Upper lobe of left lung (tissue), 6 donors: ENCODE results near the gene ZC3H4. TPM values are rescaled to one million over a fixed set of nuclear protein-coding genes. Genes with fewer than 3 reads are reported as not detected.

Experiments
- ATAC-seq, 2 donors: fragments of 200-7000 bp; cut with Tn5 transposase; one replicate each; pipeline ENCODE4 v1.9.1; 2022; ENCODE audit warnings: mild to moderate bottlenecking in 2 of 2, moderate library complexity in 2 of 2; ENCODE audit not compliant: low FRiP score in 2 of 2
- DNase-seq, 2 donors: peaks; one replicate each; pipeline ENCODE4 v3.0.0-alpha.2; 2019 to 2020
- H3K27ac ChIP-seq, 4 donors: fragments of 200-600 bp; sonication (generic); one replicate each; pipeline ENCODE4 v1.5.1; 2016 to 2019
- H3K27me3 ChIP-seq, 4 donors: fragments of 200-600 bp; sonication (generic); one replicate each; pipeline ENCODE4 v1.5.1; 2017 to 2019
- H3K36me3 ChIP-seq, 4 donors: fragments of 200-600 bp; sonication (generic); one replicate each; pipeline ENCODE4 v1.5.1; 2016 to 2019
- H3K4me1 ChIP-seq, 4 donors: fragments of 200-600 bp; sonication (generic); one replicate each; pipeline ENCODE4 v1.5.1; 2018 to 2019
- H3K4me3 ChIP-seq, 4 donors: fragments of 200-600 bp; sonication (generic); one replicate each; pipeline ENCODE4 v1.5.1; 2017 to 2019; ENCODE audit warnings: mild to moderate bottlenecking in 2 of 4, moderate library complexity in 1 of 4
- H3K9me3 ChIP-seq, 4 donors: fragments of 200-600 bp; sonication (generic); one replicate each; pipeline ENCODE4 v1.5.1; 2018 to 2019
- EP300 ChIP-seq, 4 donors: sonication (generic); formaldehyde crosslinking; IDR thresholded peaks; one replicate each; pipeline ENCODE4 v1.5.1; 2017; ENCODE audit warnings: antibody characterized with exemption in 4 of 4, control low read depth in 2 of 4
- POLR2A ChIP-seq, 4 donors: fragments of 450-650 bp; IDR thresholded peaks; one replicate each; pipeline ENCODE4 v1.5.1; 2016 to 2017; ENCODE audit warnings: antibody characterized with exemption in 4 of 4, mild to moderate bottlenecking in 2 of 4
- POLR2AphosphoS5 ChIP-seq, 2 donors: sonication (generic); formaldehyde crosslinking; IDR thresholded peaks; one replicate each; pipeline ENCODE4 v1.5.1; 2017; ENCODE audit warnings: antibody characterized with exemption in 2 of 2
- WGBS, 2 donors: methylation state at CpG; one replicate each; pipeline ENCODE4 v1.1.5; 2017 to 2018; 5-methylcytosine and 5-hydroxymethylcytosine counted together
- total RNA-seq, 6 donors: library from RNA; depleted of rRNA in 4 of 6; stranded (reverse); fragments of >200 nt in 4 of 6; gene quantifications; one replicate each; pipeline versions ENCODE4 v1.1.0 to v1.2.1, GENCODE V29; 2016 to 2021
- TF ChIP-seq, protein P1 (sequence below), 6 experiments: fragments of 450-650 bp in 4 of 6; fragments of 200-600 bp in 2 of 6; sonication (generic) in 2 of 6; IDR thresholded peaks; one replicate each; pipeline ENCODE4 v1.5.1; 2016 to 2019; ENCODE audit warnings: antibody characterized with exemption in 6 of 6
- donor health status: DM: no; HTN: no; CAD: no; lungs with moderate emphysema.
- donor health status: DM: no; HTN: yes; CAD: no; lungs with severe emphysema.

ZC3H4 gene
- total RNA-seq, 6 donors from 2014 or later = 28.6 to 57.6 (median 44.1) TPM

DNA sequence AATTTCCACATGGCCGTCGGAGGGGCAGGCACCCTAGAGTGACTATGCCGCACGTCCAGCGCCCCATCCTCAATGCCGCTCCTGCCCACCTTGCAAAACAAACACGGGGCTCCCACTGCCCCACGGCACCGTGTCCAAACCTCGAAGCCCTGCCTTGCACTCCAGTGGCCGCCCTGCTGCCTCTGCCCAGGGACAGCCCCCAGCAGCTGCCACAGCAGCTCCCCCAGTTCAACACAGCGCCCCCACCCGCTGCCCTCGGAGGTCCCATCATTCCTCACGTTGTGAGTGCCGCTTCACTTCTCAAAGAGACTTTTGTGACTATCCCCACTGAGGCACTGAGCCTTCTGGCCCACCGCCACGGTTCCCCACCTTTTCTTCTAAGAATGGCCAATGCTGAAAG lies 42.8 kb downstream of the ZC3H4 start:
- DNase-seq = no peak
- no peak for ATAC-seq
- Histone ChIP-seq H3K9me3 (no peaks in the 10 kb centered on the region), H3K4me3 (no peak overlapping the region), H3K4me1 (peaks cover 0 to 12% (median 6%) of the 10 kb centered on the region in 4 donors), H3K36me3 (peaks cover 23 to 99% (median 88%) of the 10 kb centered on the region in 4 donors), H3K27ac (no peak overlapping the region), H3K27me3 (no peaks in the 10 kb centered on the region)
- 90 to 94% methylated on average over 14 to 18 of the region's 18 CpGs for WGBS, 2 donors
- no peak for TF ChIP-seq EP300 (IDR thresholded peaks at IDR 0.05)

DNA sequence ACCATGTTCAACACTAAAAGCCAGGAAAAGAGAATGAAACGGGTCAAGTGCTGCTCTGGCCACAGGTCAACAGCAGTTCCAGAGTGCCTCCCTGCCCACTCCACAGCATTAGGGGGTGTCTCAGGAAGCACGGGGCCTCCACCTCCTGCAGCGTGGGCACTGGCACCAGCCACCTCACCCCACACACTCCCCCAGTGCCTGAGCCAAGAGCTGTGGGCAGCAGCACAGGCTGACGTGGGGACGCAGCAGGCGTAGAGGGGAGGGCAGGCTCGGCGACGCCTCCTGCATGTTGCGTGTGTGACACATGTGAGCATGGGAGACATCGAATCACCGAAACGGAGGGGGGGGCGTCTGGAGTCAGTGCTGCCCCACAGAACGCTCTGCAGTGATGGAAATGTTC lies 43.8 kb downstream of the ZC3H4 start:
- Histone ChIP-seq H3K36me3 (peaks cover 23 to 99% (median 90%) of the 10 kb centered on the region in 4 donors), H3K9me3 (no peaks in the 10 kb centered on the region)
- 92 to 93% methylated on average over 9 to 15 of the region's 15 CpGs for WGBS, 2 donors

DNA sequence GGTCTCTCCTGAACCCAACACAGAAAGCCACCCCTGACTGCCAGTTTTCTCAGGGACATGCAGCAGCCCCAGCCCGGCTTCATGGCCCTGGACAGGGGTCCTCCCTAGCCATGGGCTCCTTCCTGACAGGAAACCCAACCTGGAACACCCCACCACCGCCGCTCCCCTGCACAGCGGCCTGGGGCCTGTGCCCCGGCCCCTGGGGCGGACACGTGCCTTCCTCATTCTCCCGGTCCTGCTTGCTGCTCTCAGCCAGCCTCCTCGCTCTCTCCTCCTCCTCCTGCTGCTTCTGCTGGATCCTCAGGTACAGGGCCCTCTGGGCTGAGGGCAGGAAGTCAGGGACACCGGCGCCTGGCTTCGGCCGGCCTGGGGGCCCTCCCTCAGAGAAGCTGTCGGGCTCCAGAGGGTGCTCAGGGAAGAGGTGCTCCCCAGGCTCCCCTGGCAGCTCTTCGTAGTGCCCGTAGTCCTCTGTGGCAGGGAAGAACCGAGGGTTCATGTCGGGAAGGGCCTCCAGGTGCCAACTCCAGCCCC lies 44.6 kb downstream of the ZC3H4 start:
- DNase-seq (no peak), ATAC-seq (no peak)
- no peaks in the 10 kb centered on the region for H3K27me3 ChIP-seq
- no peaks in the 10 kb centered on the region for H3K4me1 ChIP-seq
- H3K27ac ChIP-seq = no peak overlapping the region
- TF ChIP-seq, protein P1, sequence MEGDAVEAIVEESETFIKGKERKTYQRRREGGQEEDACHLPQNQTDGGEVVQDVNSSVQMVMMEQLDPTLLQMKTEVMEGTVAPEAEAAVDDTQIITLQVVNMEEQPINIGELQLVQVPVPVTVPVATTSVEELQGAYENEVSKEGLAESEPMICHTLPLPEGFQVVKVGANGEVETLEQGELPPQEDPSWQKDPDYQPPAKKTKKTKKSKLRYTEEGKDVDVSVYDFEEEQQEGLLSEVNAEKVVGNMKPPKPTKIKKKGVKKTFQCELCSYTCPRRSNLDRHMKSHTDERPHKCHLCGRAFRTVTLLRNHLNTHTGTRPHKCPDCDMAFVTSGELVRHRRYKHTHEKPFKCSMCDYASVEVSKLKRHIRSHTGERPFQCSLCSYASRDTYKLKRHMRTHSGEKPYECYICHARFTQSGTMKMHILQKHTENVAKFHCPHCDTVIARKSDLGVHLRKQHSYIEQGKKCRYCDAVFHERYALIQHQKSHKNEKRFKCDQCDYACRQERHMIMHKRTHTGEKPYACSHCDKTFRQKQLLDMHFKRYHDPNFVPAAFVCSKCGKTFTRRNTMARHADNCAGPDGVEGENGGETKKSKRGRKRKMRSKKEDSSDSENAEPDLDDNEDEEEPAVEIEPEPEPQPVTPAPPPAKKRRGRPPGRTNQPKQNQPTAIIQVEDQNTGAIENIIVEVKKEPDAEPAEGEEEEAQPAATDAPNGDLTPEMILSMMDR (IDR thresholded peaks at IDR 0.05) = no peak
- TF ChIP-seq EP300 (IDR thresholded peaks at IDR 0.05) (no peak), POLR2AphosphoS5 (IDR thresholded peaks at IDR 0.05) (no peak), POLR2A (IDR thresholded peaks at IDR 0.05) (no peak)
- WGBS, 2 donors = 95 to 99% methylated on average over 12 of the region's 18 CpGs
- H3K9me3 ChIP-seq = no peaks in the 10 kb centered on the region
- H3K4me3 ChIP-seq = no peak overlapping the region
- peaks cover 23 to 100% (median 86%) of the 10 kb centered on the region in 4 donors for H3K36me3 ChIP-seq

More for the DNA sequence above, 43.8 kb downstream of the ZC3H4 start:
- Histone ChIP-seq H3K27ac (no peak overlapping the region), H3K27me3 (no peaks in the 10 kb centered on the region), H3K4me1 (peaks cover 0 to 5% (median 2%) of the 10 kb centered on the region in 4 donors), H3K4me3 (no peak overlapping the region)
- TF ChIP-seq, protein P1 (IDR thresholded peaks at IDR 0.05) = no peak
- TF ChIP-seq POLR2AphosphoS5 (IDR thresholded peaks at IDR 0.05) (no peak), EP300 (IDR thresholded peaks at IDR 0.05) (no peak), POLR2A (IDR thresholded peaks at IDR 0.05) (no peak)
- DNase-seq (no peak), ATAC-seq (no peak)

DNA sequence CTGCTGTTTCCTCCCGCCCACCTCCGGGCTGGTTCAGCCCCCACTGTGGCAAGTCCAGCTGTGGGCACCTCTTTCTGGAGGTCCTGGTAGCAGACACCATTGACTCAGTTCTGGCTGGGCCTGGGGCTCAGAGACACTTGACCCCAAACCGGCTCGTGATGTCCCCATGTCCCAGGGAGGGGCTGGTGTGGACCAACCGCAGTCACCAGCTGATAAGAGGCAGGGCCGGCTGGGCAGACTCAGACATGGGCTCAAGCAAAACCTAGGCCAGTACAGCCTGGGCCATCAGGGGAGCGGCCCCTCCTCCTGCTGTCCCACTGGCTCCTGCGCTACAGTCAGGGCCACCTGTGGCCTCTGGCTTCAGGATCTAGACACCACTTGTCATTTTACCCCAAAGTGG lies 45.3 kb downstream of the ZC3H4 start:
- TF ChIP-seq POLR2A (IDR thresholded peaks at IDR 0.05) = no peak
- TF ChIP-seq EP300 (IDR thresholded peaks at IDR 0.05) = no peak
- TF ChIP-seq, protein P1 (IDR thresholded peaks at IDR 0.05) = no peak
- no peak for TF ChIP-seq POLR2AphosphoS5 (IDR thresholded peaks at IDR 0.05)
- Histone ChIP-seq H3K36me3 (peaks cover 23 to 95% (median 84%) of the 10 kb centered on the region in 4 donors), H3K4me3 (no peak overlapping the region), H3K27me3 (no peaks in the 10 kb centered on the region), H3K27ac (no peak overlapping the region), H3K9me3 (no peaks in the 10 kb centered on the region), H3K4me1 (no peaks in the 10 kb centered on the region)
- ATAC-seq (no peak), DNase-seq (no peak)
- 79 to 94% methylated on average over 6 to 7 of the region's 8 CpGs for WGBS, 2 donors

DNA sequence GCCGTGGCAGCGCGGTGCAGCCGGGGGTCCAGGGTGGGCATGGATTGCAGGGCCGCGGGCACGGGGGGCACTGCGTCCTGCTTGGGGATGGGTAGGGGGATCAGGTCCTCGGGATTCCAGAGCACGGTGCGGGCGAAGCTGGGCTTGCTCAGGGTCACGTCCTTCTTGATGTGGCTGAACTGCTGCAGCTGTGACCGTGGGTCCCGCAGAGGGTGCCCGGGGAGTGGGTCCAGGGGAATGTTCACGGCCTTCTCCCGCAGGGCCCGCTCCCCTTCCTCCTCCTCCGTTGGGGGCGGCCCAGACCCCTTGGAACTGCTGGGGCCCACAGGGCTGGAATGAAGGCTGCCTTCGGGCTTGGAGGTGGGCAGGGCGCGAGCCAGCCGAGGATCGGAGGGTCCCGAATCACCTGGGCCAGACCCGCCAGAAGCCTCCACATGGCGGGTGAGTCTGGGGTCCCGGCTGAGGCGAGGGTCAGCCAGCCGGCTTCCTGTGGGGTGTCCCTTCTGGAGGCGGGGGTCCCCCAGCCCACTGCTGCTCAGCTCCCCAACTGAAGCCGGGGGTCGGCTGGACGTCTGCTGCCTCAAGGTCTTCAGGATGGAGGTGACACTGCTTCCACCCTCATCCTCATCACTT lies 46.2 kb downstream of the ZC3H4 start:
- no peak for ATAC-seq
- Histone ChIP-seq H3K4me1 (no peaks in the 10 kb centered on the region), H3K4me3 (no peak overlapping the region), H3K36me3 (peaks cover 23 to 85% (median 76%) of the 10 kb centered on the region in 4 donors), H3K27ac (no peak overlapping the region), H3K27me3 (no peaks in the 10 kb centered on the region), H3K9me3 (no peaks in the 10 kb centered on the region)
- peak in 1 of 2 donors; percentile 80 for DNase-seq
- TF ChIP-seq EP300 (IDR thresholded peaks at IDR 0.05) (no peak), POLR2AphosphoS5 (IDR thresholded peaks at IDR 0.05) (no peak), POLR2A (IDR thresholded peaks at IDR 0.05) (no peak)
- TF ChIP-seq, protein P1 (IDR thresholded peaks at IDR 0.05) = no peak
- 93 to 95% methylated on average over 14 to 34 of the region's 36 CpGs for WGBS, 2 donors
